ENCODE data around the gene DISP1. TPM values are rescaled to one million over a fixed set of nuclear protein-coding genes. Genes with fewer than 3 reads are reported as not detected.

DISP1 gene
- total and polyA plus RNA-seq, 4 donors, result 0.50 to 11.4 (median 5.7) TPM

- no peak for DNase-seq
- intact Hi-C loops (cut with DNase I), result no loop called here
- 64 to 67% methylated on average over 4 of the region's 4 CpGs for WGBS, 2 donors
These were observed 33.6 kb upstream of the DISP1 start for GRCh38 chr1:222781251-222781650.

GRCh38 chr1:222783051-222783450 is 31.8 kb upstream of the DISP1 start:
- Histone ChIP-seq H3K27ac (ENCODE audit: low read depth in 1 of 2, low read length in 2 of 2) (no peak overlapping the region), H3K36me3 (ENCODE audit: control insufficient read depth in 1 of 2, insufficient read depth in 2 of 2, low read length in 1 of 2) (no peaks in the 10 kb centered on the region), H3K9me3 (ENCODE audit: control insufficient read depth, low read length) (no peaks in the 10 kb centered on the region), H3K27me3 (ENCODE audit: control insufficient read depth in 1 of 2, insufficient read depth in 2 of 2, low read length in 1 of 2) (no peaks in the 10 kb centered on the region), H3K4me3 (ENCODE audit: low read length in 2 of 2) (no peak overlapping the region), H3K4me1 (ENCODE audit: control insufficient read depth in 1 of 2, insufficient read depth in 2 of 2, low read length in 2 of 2) (no peaks in the 10 kb centered on the region)
- ATAC-seq (ENCODE audit: low FRiP score), result no peak
- no peak for DNase-seq
- intact Hi-C loops (cut with DNase I), result no loop called here

More at GRCh38 chr1:222781251-222781650, 33.6 kb upstream of the DISP1 start:
- no peak overlapping the region for H3K27ac ChIP-seq (ENCODE audit: low read depth in 1 of 2, low read length in 2 of 2)
- no peaks in the 10 kb centered on the region for H3K27me3 ChIP-seq (ENCODE audit: control insufficient read depth in 1 of 2, insufficient read depth in 2 of 2, low read length in 1 of 2)
- no peaks in the 10 kb centered on the region for H3K36me3 ChIP-seq (ENCODE audit: control insufficient read depth in 1 of 2, insufficient read depth in 2 of 2, low read length in 1 of 2)
- ATAC-seq (ENCODE audit: low FRiP score), result no peak
- H3K9me3 ChIP-seq (ENCODE audit: control insufficient read depth, low read length), result no peaks in the 10 kb centered on the region
- H3K4me3 ChIP-seq (ENCODE audit: low read length in 2 of 2), result no peak overlapping the region
- no peaks in the 10 kb centered on the region for H3K4me1 ChIP-seq (ENCODE audit: control insufficient read depth in 1 of 2, insufficient read depth in 2 of 2, low read length in 2 of 2)

- intact Hi-C loops (cut with DNase I), result no loop called here
- Histone ChIP-seq H3K36me3 (ENCODE audit: control insufficient read depth in 1 of 2, insufficient read depth in 2 of 2, low read length in 1 of 2) (no peaks in the 10 kb centered on the region), H3K27me3 (ENCODE audit: control insufficient read depth in 1 of 2, insufficient read depth in 2 of 2, low read length in 1 of 2) (no peaks in the 10 kb centered on the region), H3K27ac (ENCODE audit: low read depth in 1 of 2, low read length in 2 of 2) (no peak overlapping the region), H3K4me3 (ENCODE audit: low read length in 2 of 2) (no peak overlapping the region), H3K9me3 (ENCODE audit: control insufficient read depth, low read length) (no peaks in the 10 kb centered on the region), H3K4me1 (ENCODE audit: control insufficient read depth in 1 of 2, insufficient read depth in 2 of 2, low read length in 2 of 2) (no peaks in the 10 kb centered on the region)
- no peak for DNase-seq
- no peak for ATAC-seq (ENCODE audit: low FRiP score)
- WGBS, 2 donors, result 47 to 52% methylated on average over 3 of the region's 3 CpGs
These were observed 30.5 kb upstream of the DISP1 start for GRCh38 chr1:222784371-222784770.

GRCh38 chr1:222784916-222785315 is 29.9 kb upstream of the DISP1 start:
- intact Hi-C loops (cut with DNase I), result no loop called here
- ATAC-seq (ENCODE audit: low FRiP score) (no peak), DNase-seq (no peak)
- 8 to 14% methylated on average over 2 of the region's 2 CpGs for WGBS, 2 donors
- Histone ChIP-seq H3K27me3 (ENCODE audit: control insufficient read depth in 1 of 2, insufficient read depth in 2 of 2, low read length in 1 of 2) (no peaks in the 10 kb centered on the region), H3K36me3 (ENCODE audit: control insufficient read depth in 1 of 2, insufficient read depth in 2 of 2, low read length in 1 of 2) (no peaks in the 10 kb centered on the region), H3K4me3 (ENCODE audit: low read length in 2 of 2) (no peak overlapping the region), H3K9me3 (ENCODE audit: control insufficient read depth, low read length) (no peaks in the 10 kb centered on the region), H3K27ac (ENCODE audit: low read depth in 1 of 2, low read length in 2 of 2) (no peak overlapping the region), H3K4me1 (ENCODE audit: control insufficient read depth in 1 of 2, insufficient read depth in 2 of 2, low read length in 2 of 2) (no peaks in the 10 kb centered on the region)

GRCh38 chr1:222785529-222785928 is 29.3 kb upstream of the DISP1 start:
- 68 to 70% methylated on average over 2 of the region's 2 CpGs for WGBS, 2 donors
- no peaks in the 10 kb centered on the region for H3K4me1 ChIP-seq (ENCODE audit: control insufficient read depth in 1 of 2, insufficient read depth in 2 of 2, low read length in 2 of 2)
- H3K36me3 ChIP-seq (ENCODE audit: control insufficient read depth in 1 of 2, insufficient read depth in 2 of 2, low read length in 1 of 2), result no peaks in the 10 kb centered on the region
- H3K27me3 ChIP-seq (ENCODE audit: control insufficient read depth in 1 of 2, insufficient read depth in 2 of 2, low read length in 1 of 2), result no peaks in the 10 kb centered on the region
- ATAC-seq (ENCODE audit: low FRiP score) (no peak), DNase-seq (no peak)
- H3K27ac ChIP-seq (ENCODE audit: low read depth in 1 of 2, low read length in 2 of 2), result no peak overlapping the region
- H3K9me3 ChIP-seq (ENCODE audit: control insufficient read depth, low read length), result no peaks in the 10 kb centered on the region
- no peak overlapping the region for H3K4me3 ChIP-seq (ENCODE audit: low read length in 2 of 2)
- intact Hi-C loops (cut with DNase I), result no loop called here

GRCh38 chr1:222786121-222786520 is 28.7 kb upstream of the DISP1 start:
- no peak for ATAC-seq (ENCODE audit: low FRiP score)
- H3K36me3 ChIP-seq (ENCODE audit: control insufficient read depth in 1 of 2, insufficient read depth in 2 of 2, low read length in 1 of 2), result no peaks in the 10 kb centered on the region
- intact Hi-C loops (cut with DNase I), result no loop called here
- H3K4me1 ChIP-seq (ENCODE audit: control insufficient read depth in 1 of 2, insufficient read depth in 2 of 2, low read length in 2 of 2), result no peaks in the 10 kb centered on the region
- no peaks in the 10 kb centered on the region for H3K27me3 ChIP-seq (ENCODE audit: control insufficient read depth in 1 of 2, insufficient read depth in 2 of 2, low read length in 1 of 2)
- H3K9me3 ChIP-seq (ENCODE audit: control insufficient read depth, low read length), result no peaks in the 10 kb centered on the region
- H3K27ac ChIP-seq (ENCODE audit: low read depth in 1 of 2, low read length in 2 of 2), result no peak overlapping the region
- DNase-seq, result no peak
- H3K4me3 ChIP-seq (ENCODE audit: low read length in 2 of 2), result no peak overlapping the region
- 79 to 82% methylated on average over 1 of the region's 1 CpG for WGBS, 2 donors

GRCh38 chr1:222787729-222788128 is 27.1 kb upstream of the DISP1 start:
- H3K4me3 ChIP-seq (ENCODE audit: low read length in 2 of 2), result no peak overlapping the region
- 72 to 91% methylated on average over 4 of the region's 4 CpGs for WGBS, 2 donors
- intact Hi-C loops (cut with DNase I), result no loop called here
- ATAC-seq (ENCODE audit: low FRiP score), result no peak
- no peaks in the 10 kb centered on the region for H3K4me1 ChIP-seq (ENCODE audit: control insufficient read depth in 1 of 2, insufficient read depth in 2 of 2, low read length in 2 of 2)
- H3K27ac ChIP-seq (ENCODE audit: low read depth in 1 of 2, low read length in 2 of 2), result no peak overlapping the region
- no peaks in the 10 kb centered on the region for H3K9me3 ChIP-seq (ENCODE audit: control insufficient read depth, low read length)
- H3K36me3 ChIP-seq (ENCODE audit: control insufficient read depth in 1 of 2, insufficient read depth in 2 of 2, low read length in 1 of 2), result no peaks in the 10 kb centered on the region
- DNase-seq, result no peak
- H3K27me3 ChIP-seq (ENCODE audit: control insufficient read depth in 1 of 2, insufficient read depth in 2 of 2, low read length in 1 of 2), result no peaks in the 10 kb centered on the region

GRCh38 chr1:222788402-222789156 is 26.3 kb upstream of the DISP1 start:
- ATAC-seq (ENCODE audit: low FRiP score) (no peak), DNase-seq (no peak)
- Histone ChIP-seq H3K27ac (ENCODE audit: low read depth in 1 of 2, low read length in 2 of 2) (no peak overlapping the region), H3K36me3 (ENCODE audit: control insufficient read depth in 1 of 2, insufficient read depth in 2 of 2, low read length in 1 of 2) (no peaks in the 10 kb centered on the region), H3K9me3 (ENCODE audit: control insufficient read depth, low read length) (no peaks in the 10 kb centered on the region), H3K4me1 (ENCODE audit: control insufficient read depth in 1 of 2, insufficient read depth in 2 of 2, low read length in 2 of 2) (no peaks in the 10 kb centered on the region), H3K27me3 (ENCODE audit: control insufficient read depth in 1 of 2, insufficient read depth in 2 of 2, low read length in 1 of 2) (no peaks in the 10 kb centered on the region), H3K4me3 (ENCODE audit: low read length in 2 of 2) (no peak overlapping the region)
- intact Hi-C loops (cut with DNase I), result no loop called here
- 88 to 92% methylated on average over 3 of the region's 3 CpGs for WGBS, 2 donors

- Histone ChIP-seq H3K4me3 (ENCODE audit: low read length in 2 of 2) (no peak overlapping the region), H3K9me3 (ENCODE audit: control insufficient read depth, low read length) (no peaks in the 10 kb centered on the region), H3K27ac (ENCODE audit: low read depth in 1 of 2, low read length in 2 of 2) (no peak overlapping the region), H3K36me3 (ENCODE audit: control insufficient read depth in 1 of 2, insufficient read depth in 2 of 2, low read length in 1 of 2) (no peaks in the 10 kb centered on the region), H3K27me3 (ENCODE audit: control insufficient read depth in 1 of 2, insufficient read depth in 2 of 2, low read length in 1 of 2) (no peaks in the 10 kb centered on the region), H3K4me1 (ENCODE audit: control insufficient read depth in 1 of 2, insufficient read depth in 2 of 2, low read length in 2 of 2) (no peaks in the 10 kb centered on the region)
- WGBS, 2 donors, result 77 to 78% methylated on average over 2 of the region's 2 CpGs
- ATAC-seq (ENCODE audit: low FRiP score) (no peak), DNase-seq (no peak)
- intact Hi-C loops (cut with DNase I), result loop anchor here (5.0 to 10.0 kb wide), 2 partner anchors 215 to 292 kb away; no protein-coding TSS in a partner anchor
These were observed 24.7 kb upstream of the DISP1 start for GRCh38 chr1:222790115-222790514.

All from aorta (tissue), 5 donors.